PC-9 (cell line): Measurements from ENCODE around the gene SLC25A1. TPM values are rescaled to one million over a fixed set of nuclear protein-coding genes. Genes with fewer than 3 reads are reported as not detected.

Experiments used
- Bru-seq: library from RNA; stranded (reverse); fragments of 400-500 nt; gene quantifications from one replicate; lab custom pipeline; 2021; lab: Mats Ljungman, UMichigan
- BruChase-seq, 2 experiments: library from RNA; stranded (reverse); fragments of 400-500 nt; gene quantifications; one replicate each; lab custom pipeline; 2021; lab: Mats Ljungman, UMichigan
- BruUV-seq: library from RNA; stranded (reverse); fragments of 400-500 nt; replicated peaks from 2 replicates; lab custom pipeline; 2021; lab: Mats Ljungman, UMichigan
- CTCF ChIA-PET: fragments of 300-600 bp; sonication (Branson Sonifier 250); formaldehyde crosslinking; loops from one replicate; lab custom pipeline; 2022; ENCODE audit warnings: antibody characterized with exemption; lab: Charles Lee
- POLR2A ChIA-PET: fragments of 300-600 bp; sonication (Branson Sonifier 250); formaldehyde crosslinking; loops from one replicate; lab custom pipeline; 2022; ENCODE audit warnings: antibody characterized with exemption; ENCODE audit not compliant: unreplicated experiment; lab: Charles Lee
- DNase-seq, 2 experiments: peaks; one replicate each; pipeline versions ENCODE4 v3.0.0 to v3.0.0-alpha.2; 2015 to 2022; ENCODE audit warnings: mixed read lengths in 1 of 2
- H2AFZ ChIP-seq: fragments of 200-600 bp; sonication (generic); 2 replicates; pipeline ENCODE4 v1.8.1; 2017; ENCODE audit warnings: antibody characterized with exemption
- H3F3A ChIP-seq: fragments of 200-600 bp; sonication (generic); 2 replicates; pipeline ENCODE4 v1.8.1; 2017; ENCODE audit warnings: antibody characterized with exemption, mild to moderate bottlenecking, low read depth; ENCODE audit not compliant: insufficient read depth
- H3K27ac ChIP-seq: fragments of 200-600 bp; sonication (generic); 2 replicates; pipeline ENCODE4 v1.6.1; 2016; ENCODE audit warnings: mixed run types
- H3K27me3 ChIP-seq: fragments of 200-600 bp; sonication (generic); 2 replicates; pipeline ENCODE4 v1.6.1; 2016; ENCODE audit warnings: low read depth, mixed run types; ENCODE audit not compliant: insufficient read depth
- H3K36me3 ChIP-seq: fragments of 200-600 bp; sonication (generic); 2 replicates; pipeline ENCODE4 v1.6.1; 2016; ENCODE audit warnings: low read depth, mixed run types
- H3K4me1 ChIP-seq: fragments of 200-600 bp; sonication (generic); replicated peaks from 2 replicates; pipeline ENCODE4 v1.6.1; 2016; ENCODE audit warnings: mixed run types; ENCODE audit not compliant: insufficient read depth
- H3K4me2 ChIP-seq: fragments of 200-600 bp; sonication (generic); 2 replicates; pipeline ENCODE4 v1.6.1; 2017; ENCODE audit warnings: mixed run types
- H3K4me3 ChIP-seq: fragments of 200-600 bp; sonication (generic); 2 replicates; pipeline ENCODE4 v1.6.1; 2016; ENCODE audit warnings: mixed run types
- H3K79me2 ChIP-seq: fragments of 200-600 bp; sonication (generic); 2 replicates; pipeline ENCODE4 v1.6.1; 2017; ENCODE audit warnings: low read depth, mixed run types
- H3K9me2 ChIP-seq: fragments of 200-600 bp; sonication (generic); 2 replicates; pipeline ENCODE4 v1.8.1; 2017; ENCODE audit warnings: mild to moderate bottlenecking; ENCODE audit not compliant: insufficient read depth
- H3K9me3 ChIP-seq: fragments of 200-600 bp; sonication (generic); 2 replicates; pipeline ENCODE4 v1.8.1; 2016; ENCODE audit warnings: low read depth; ENCODE audit not compliant: insufficient read depth
- H4K20me1 ChIP-seq: fragments of 200-600 bp; sonication (generic); 2 replicates; pipeline ENCODE4 v1.8.1; 2017; ENCODE audit not compliant: insufficient read depth
- CTCF ChIP-seq: fragments of 200-600 bp; sonication (generic); conservative IDR thresholded peaks from 2 replicates; pipeline ENCODE4 v1.6.1; 2017; ENCODE audit warnings: mixed run types, antibody characterized with exemption, mild to moderate bottlenecking, moderate library complexity
- EZH2 ChIP-seq: fragments of 200-600 bp; sonication (generic); IDR thresholded peaks from 2 replicates; pipeline ENCODE4 v1.8.0; 2017; ENCODE audit warnings: antibody characterized with exemption, low read depth
- intact Hi-C: fragments of 100-400 bp; cut with micrococcal nuclease; formaldehyde crosslinking; loops from one replicate; pipeline ENCODE4 v1.10.0; 2022; ENCODE audit not compliant: unreplicated experiment
- long read RNA-seq: library from polyadenylated mRNA; stranded (forward); transcript quantifications from one replicate; pipeline ENCODE4 v2.0.0, GENCODE V29; 2022
- total RNA-seq: library from RNA; stranded (reverse); gene quantifications from 2 replicates; pipeline ENCODE4 v1.2.3, GENCODE V29; 2021

Gene SLC25A1
- total RNA-seq = 79.1 and 79.9 TPM in 2 replicates
- Bru-seq, nascent RNA = percentile 54 among the genes with signal in this experiment
- BruChase-seq, experiment 1, labeled RNA remaining after a 2-hour chase = percentile 64 among the genes with signal in this experiment
- BruChase-seq, experiment 2, labeled RNA remaining after a 6-hour chase = percentile 79 among the genes with signal in this experiment
- long read RNA-seq, transcript SLC25A1-201 (9 exons, 1,648 nt) = major isoform, 216 of 288 reads
- long read RNA-seq, transcript SLC25A1-202 (9 exons, 1,514 nt) = minor isoform, 19 of 288 reads
- long read RNA-seq, partial matches to known transcripts = 31 of 288 reads
- long read RNA-seq, other reads (novel, unspliced or antisense) = 22 of 288 reads

DNA sequence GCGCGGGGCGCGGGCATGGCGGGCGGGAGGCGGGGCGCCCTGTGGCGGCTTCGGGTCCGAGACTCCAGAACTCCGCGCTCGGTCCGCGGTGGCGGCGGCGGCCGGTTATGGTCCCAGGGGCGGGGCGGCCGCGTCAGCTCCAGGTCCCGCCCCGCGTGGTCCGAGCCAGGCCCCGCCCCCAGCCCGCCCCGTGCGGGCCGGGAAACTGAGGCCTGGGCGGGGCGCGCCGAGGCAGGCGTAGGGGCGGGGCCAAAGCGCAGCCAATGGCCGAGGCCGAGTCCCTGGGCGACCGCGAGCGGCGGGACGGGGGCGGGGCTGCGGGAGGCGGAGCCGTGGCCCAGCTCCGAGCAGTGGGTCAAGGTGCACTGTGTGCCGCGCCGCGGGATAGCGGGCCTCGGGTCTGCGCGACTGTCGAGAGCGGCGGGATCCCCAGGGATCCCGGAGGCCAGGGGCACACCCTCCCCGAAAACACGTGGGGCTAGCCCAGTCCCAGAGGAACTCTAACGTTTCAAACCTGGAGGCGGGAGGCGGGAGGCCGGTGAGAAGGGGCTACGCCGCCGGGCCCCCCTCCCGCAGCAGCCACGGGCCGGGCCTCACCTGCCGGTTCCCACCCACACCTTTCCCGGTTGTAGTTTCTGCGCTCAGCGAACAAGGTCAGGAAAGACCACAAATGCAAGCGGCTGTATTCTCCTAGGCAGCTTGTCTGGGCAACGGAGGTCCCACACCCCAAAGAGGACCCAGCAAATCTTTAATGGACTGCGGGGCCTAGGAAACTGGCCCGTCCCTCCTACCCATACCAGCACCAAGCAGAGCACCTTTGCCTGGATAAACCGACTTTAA is at the start of gene SLC25A1:
Gene SLC25A1 (minus strand): TSS at position 80 of the 840 bp plus-strand sequence. CDS start 63 bp downstream, at position 17.
- peaks cover 29% of the 10 kb centered on the region; the same call in 1 of the 2 replicates for H3K4me1 ChIP-seq
- H3K27me3 ChIP-seq = no peaks in the 10 kb centered on the region
- peaks cover 40% of the 10 kb centered on the region for H3K79me2 ChIP-seq
- H2AFZ ChIP-seq = peak within 1 kb of the TSS; percentile 88
- H3F3A ChIP-seq = peaks cover 29% of the 10 kb centered on the region; the same call in 1 of the 2 replicates
- 0 out of 2 replicates have a peak, but pooled peaks cover 7% of the 10 kb centered on the region for H3K36me3 ChIP-seq
- intact Hi-C loops = loop anchor here (2.0 to 5.0 kb wide), 4 partner anchors 112 to 300 kb away; partner anchors contain the start of genes CDC45, CLTCL1, MRPL40 and UFD1
- peak within 1 kb of the TSS; percentile 91 for H3K4me2 ChIP-seq
- H3K9me3 ChIP-seq = no peaks in the 10 kb centered on the region
- H3K4me3 ChIP-seq = peak within 1 kb of the TSS; percentile 88
- CTCF ChIA-PET = interaction anchor here (0.6 to 0.9 kb wide), 2 partner anchors 34 to 214 kb away, joined by 3 to 4 read pairs; partner anchors contain the start of gene ESS2
- DNase-seq = peak; percentile 65 to 89
- TF ChIP-seq CTCF = no peak
- no peak for TF ChIP-seq EZH2
- POLR2A ChIA-PET = interaction anchor here (0.5 to 0.7 kb wide), 3 partner anchors 34 to 212 kb away, joined by 3 to 6 read pairs (median 3); partner anchors contain the start of gene ESS2
- BruUV-seq = no TSS peak
- H3K9me2 ChIP-seq = no peaks in the 10 kb centered on the region
- H3K27ac ChIP-seq = peak within 1 kb of the TSS; percentile 36
- peaks cover 23% of the 10 kb centered on the region for H4K20me1 ChIP-seq

DNA sequence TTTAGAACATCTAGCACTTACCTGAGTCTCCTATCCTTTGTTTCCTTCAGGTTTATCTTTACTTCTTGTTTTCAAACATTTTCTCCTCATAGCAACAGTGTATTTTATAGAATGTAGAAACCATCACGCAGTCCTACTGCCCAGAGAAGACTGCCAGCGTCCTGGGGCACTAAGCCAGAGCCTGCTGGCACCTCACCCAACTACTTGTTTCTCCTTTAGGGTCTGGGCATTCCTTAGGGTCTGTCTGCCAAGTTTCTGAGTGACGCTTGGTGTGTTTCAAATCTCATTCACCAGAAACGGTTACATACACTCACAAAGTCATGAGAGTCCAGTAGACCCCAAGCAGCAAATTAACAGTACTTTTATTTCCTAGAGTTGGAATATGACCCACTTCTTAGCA is 49.6 kb upstream of the SLC25A1 start:
- Histone ChIP-seq H3K79me2 (no peaks in the 10 kb centered on the region), H3K4me3 (no peak overlapping the region), H3K27ac (no peak overlapping the region), H3K9me3 (no peaks in the 10 kb centered on the region), H3K4me1 (no peaks in the 10 kb centered on the region), H3F3A (no peaks in the 10 kb centered on the region), H4K20me1 (no peaks in the 10 kb centered on the region), H3K4me2 (no peak overlapping the region), H2AFZ (no peak overlapping the region), H3K27me3 (no peaks in the 10 kb centered on the region), H3K36me3 (no peaks in the 10 kb centered on the region), H3K9me2 (no peaks in the 10 kb centered on the region)
- intact Hi-C loops = no loop called here
- POLR2A ChIA-PET = no interaction called here
- CTCF ChIA-PET = no interaction called here
- BruUV-seq = no TSS peak
- TF ChIP-seq CTCF (no peak), EZH2 (no peak)
- no peak for DNase-seq

- no peak for DNase-seq
- Histone ChIP-seq H3K9me2 (no peaks in the 10 kb centered on the region), H3K27me3 (no peaks in the 10 kb centered on the region), H3K4me2 (no peak overlapping the region), H3K4me1 (no peaks in the 10 kb centered on the region), H3F3A (no peaks in the 10 kb centered on the region), H2AFZ (no peak overlapping the region), H3K9me3 (no peaks in the 10 kb centered on the region), H3K27ac (no peak overlapping the region), H4K20me1 (no peaks in the 10 kb centered on the region), H3K4me3 (no peak overlapping the region), H3K79me2 (no peaks in the 10 kb centered on the region), H3K36me3 (no peaks in the 10 kb centered on the region)
- ChIA-PET CTCF (no interaction called here), POLR2A (no interaction called here)
- intact Hi-C loops = no loop called here
- TF ChIP-seq EZH2 = no peak
- TF ChIP-seq CTCF = no peak
- no TSS peak for BruUV-seq
These were observed 47.9 kb upstream of the SLC25A1 start for GRCh38 chr22:19226428-19226827.
